Measurements from ENCODE around the gene TMEM178A. TPM values are rescaled to one million over a fixed set of nuclear protein-coding genes. Genes with fewer than 3 reads are reported as not detected.

TMEM178A gene
- total RNA-seq, 2 donors from 2014 or later: 4.9 to 7.8 TPM

GRCh38 chr2:39645826-39646225 lies 19.9 kb upstream of the TMEM178A start:
- no peaks in the 10 kb centered on the region for H3K27me3 ChIP-seq
- TF ChIP-seq, protein P1, sequence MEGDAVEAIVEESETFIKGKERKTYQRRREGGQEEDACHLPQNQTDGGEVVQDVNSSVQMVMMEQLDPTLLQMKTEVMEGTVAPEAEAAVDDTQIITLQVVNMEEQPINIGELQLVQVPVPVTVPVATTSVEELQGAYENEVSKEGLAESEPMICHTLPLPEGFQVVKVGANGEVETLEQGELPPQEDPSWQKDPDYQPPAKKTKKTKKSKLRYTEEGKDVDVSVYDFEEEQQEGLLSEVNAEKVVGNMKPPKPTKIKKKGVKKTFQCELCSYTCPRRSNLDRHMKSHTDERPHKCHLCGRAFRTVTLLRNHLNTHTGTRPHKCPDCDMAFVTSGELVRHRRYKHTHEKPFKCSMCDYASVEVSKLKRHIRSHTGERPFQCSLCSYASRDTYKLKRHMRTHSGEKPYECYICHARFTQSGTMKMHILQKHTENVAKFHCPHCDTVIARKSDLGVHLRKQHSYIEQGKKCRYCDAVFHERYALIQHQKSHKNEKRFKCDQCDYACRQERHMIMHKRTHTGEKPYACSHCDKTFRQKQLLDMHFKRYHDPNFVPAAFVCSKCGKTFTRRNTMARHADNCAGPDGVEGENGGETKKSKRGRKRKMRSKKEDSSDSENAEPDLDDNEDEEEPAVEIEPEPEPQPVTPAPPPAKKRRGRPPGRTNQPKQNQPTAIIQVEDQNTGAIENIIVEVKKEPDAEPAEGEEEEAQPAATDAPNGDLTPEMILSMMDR (IDR thresholded peaks at IDR 0.05): no peak
- no peak for ATAC-seq
- intact Hi-C loops (cut with DNase I): no loop called here
- H3K9me3 ChIP-seq: no peaks in the 10 kb centered on the region
- H3K4me3 ChIP-seq: no peak overlapping the region
- no peaks in the 10 kb centered on the region for H3K36me3 ChIP-seq (replicated peaks in 1 of 2; ENCODE audit: insufficient read depth in 1 of 2, low read depth in 2 of 2)
- no peak for DNase-seq
- H3K27ac ChIP-seq: no peak overlapping the region
- peaks cover 9% of the 10 kb centered on the region for H3K4me1 ChIP-seq
- WGBS, 2 donors: 94 to 97% methylated on average over 2 of the region's 2 CpGs

GRCh38 chr2:39646267-39646666 lies 19.4 kb upstream of the TMEM178A start:
- TF ChIP-seq, protein P1 (IDR thresholded peaks at IDR 0.05): no peak
- TF ChIP-seq POLR2A (IDR thresholded peaks at IDR 0.05): no peak
- DNase-seq: no peak
- Histone ChIP-seq H3K27ac (no peak overlapping the region), H3K4me1 (peaks cover 9% of the 10 kb centered on the region), H3K27me3 (no peaks in the 10 kb centered on the region), H3K4me3 (no peak overlapping the region), H3K36me3 (replicated peaks in 1 of 2; ENCODE audit: insufficient read depth in 1 of 2, low read depth in 2 of 2) (no peaks in the 10 kb centered on the region), H3K9me3 (no peaks in the 10 kb centered on the region)
- ATAC-seq: no peak
- 83 to 100% methylated on average over 1 of the region's 1 CpG for WGBS, 2 donors
- intact Hi-C loops (cut with DNase I): no loop called here

GRCh38 chr2:39647104-39647765 lies 18.5 kb upstream of the TMEM178A start:
- Histone ChIP-seq H3K4me3 (no peak overlapping the region), H3K4me1 (peaks cover under 1% of the 10 kb centered on the region), H3K36me3 (replicated peaks in 1 of 2; ENCODE audit: insufficient read depth in 1 of 2, low read depth in 2 of 2) (no peaks in the 10 kb centered on the region), H3K27me3 (no peaks in the 10 kb centered on the region), H3K27ac (no peak overlapping the region), H3K9me3 (no peaks in the 10 kb centered on the region)
- intact Hi-C loops (cut with DNase I): no loop called here
- TF ChIP-seq, protein P1 (IDR thresholded peaks at IDR 0.05): no peak
- no peak for TF ChIP-seq POLR2A (IDR thresholded peaks at IDR 0.05)
- ATAC-seq: no peak
- DNase-seq: no peak
- WGBS, 2 donors: 90 to 91% methylated on average over 3 of the region's 3 CpGs

DNA sequence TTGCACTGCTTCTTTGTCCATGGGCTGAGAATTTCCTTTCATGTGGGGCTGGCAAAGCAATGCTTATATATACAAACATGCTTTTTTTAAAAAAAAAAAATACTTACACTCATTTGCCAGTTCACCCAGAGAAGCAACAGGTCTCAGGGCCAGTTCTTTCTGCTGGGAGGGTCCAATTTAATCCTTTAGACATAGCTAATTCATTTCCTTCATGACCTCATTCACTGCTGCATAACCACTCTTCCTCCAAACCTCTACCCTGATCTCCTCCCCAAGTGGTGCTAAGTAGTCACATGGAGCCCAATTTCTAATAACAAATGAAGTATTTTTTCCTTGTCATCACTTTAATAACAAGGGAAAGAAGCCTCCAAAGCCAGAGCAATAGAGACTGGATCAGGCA lies 17.1 kb upstream of the TMEM178A start:
- no peaks in the 10 kb centered on the region for H3K4me1 ChIP-seq
- no peaks in the 10 kb centered on the region for H3K36me3 ChIP-seq (replicated peaks in 1 of 2; ENCODE audit: insufficient read depth in 1 of 2, low read depth in 2 of 2)
- DNase-seq (no peak), ATAC-seq (no peak)
- no peak overlapping the region for H3K4me3 ChIP-seq
- H3K27ac ChIP-seq: no peak overlapping the region
- TF ChIP-seq, protein P1 (IDR thresholded peaks at IDR 0.05): no peak
- TF ChIP-seq POLR2A (IDR thresholded peaks at IDR 0.05): no peak
- H3K27me3 ChIP-seq: no peaks in the 10 kb centered on the region
- H3K9me3 ChIP-seq: no peaks in the 10 kb centered on the region
- intact Hi-C loops (cut with DNase I): no loop called here

DNA sequence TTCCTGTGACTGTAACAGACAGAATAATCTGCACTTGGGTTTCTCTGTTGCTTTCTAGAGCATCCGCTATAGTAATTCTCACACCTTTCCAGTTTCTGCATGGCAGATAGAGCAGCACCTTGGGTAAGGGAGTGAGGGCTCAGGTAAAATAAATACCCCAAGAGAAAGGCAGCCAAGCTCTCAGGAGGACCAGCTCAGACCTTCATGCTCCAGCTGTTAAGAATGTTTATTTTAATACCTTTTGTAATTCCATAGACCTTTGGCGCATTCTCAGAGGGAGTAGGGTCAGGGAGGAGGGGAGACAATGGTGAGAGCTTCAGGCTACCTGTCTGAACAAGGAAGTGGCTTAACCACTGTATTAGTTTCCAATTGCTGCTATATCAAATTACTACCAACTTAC lies 16.2 kb upstream of the TMEM178A start:
- Histone ChIP-seq H3K36me3 (replicated peaks in 1 of 2; ENCODE audit: insufficient read depth in 1 of 2, low read depth in 2 of 2) (no peaks in the 10 kb centered on the region), H3K9me3 (no peaks in the 10 kb centered on the region), H3K27ac (no peak overlapping the region), H3K4me3 (no peak overlapping the region), H3K4me1 (no peaks in the 10 kb centered on the region), H3K27me3 (no peaks in the 10 kb centered on the region)
- WGBS, 2 donors: 83 to 93% methylated on average over 2 of the region's 2 CpGs
- TF ChIP-seq, protein P1 (IDR thresholded peaks at IDR 0.05): no peak
- no peak for TF ChIP-seq POLR2A (IDR thresholded peaks at IDR 0.05)
- no peak for ATAC-seq
- intact Hi-C loops (cut with DNase I): no loop called here
- DNase-seq: no peak
